CD8-positive, alpha-beta memory T cell (primary cell): ENCODE results near the gene IFNA17. TPM values are rescaled to one million over a fixed set of nuclear protein-coding genes. Genes with fewer than 3 reads are reported as not detected.

Experiments used
- CTCF ChIA-PET: fragments of 350-600 bp; sonication (Branson Sonifier 250); formaldehyde crosslinking; loops from one replicate; lab custom pipeline; 2021; ENCODE audit warnings: antibody characterized with exemption; lab: Charles Lee
- POLR2A ChIA-PET: fragments of 350-600 bp; sonication (Branson Sonifier 250); formaldehyde crosslinking; loops from one replicate; lab custom pipeline; 2021; ENCODE audit warnings: antibody characterized with exemption; lab: Charles Lee
- DNase-seq, 5 donors: peaks; one replicate each; pipeline versions ENCODE4 v3.0.0 to v3.0.0-alpha.2; 2020 to 2022; ENCODE audit warnings: mixed read lengths in 1 of 5
- H3K27ac ChIP-seq: one replicate; pipeline ENCODE4 v1.7.0; 2013; ENCODE audit warnings: low read depth, mild to moderate bottlenecking, low read length, moderate library complexity
- H3K27me3 ChIP-seq: 2 replicates; pipeline ENCODE4 v1.7.0; 2013; ENCODE audit warnings: low read length, mild to moderate bottlenecking; ENCODE audit not compliant: insufficient read depth, poor library complexity, severe bottlenecking
- H3K36me3 ChIP-seq: 2 replicates; pipeline ENCODE4 v1.7.0; 2013; ENCODE audit warnings: mild to moderate bottlenecking, low read length, moderate library complexity; ENCODE audit not compliant: insufficient read depth
- H3K4me1 ChIP-seq: 2 replicates; pipeline ENCODE4 v1.7.0; 2013; ENCODE audit warnings: mild to moderate bottlenecking, low read length, moderate library complexity; ENCODE audit not compliant: insufficient read depth
- H3K4me3 ChIP-seq: 2 replicates; pipeline ENCODE4 v1.7.0; 2013; ENCODE audit warnings: mild to moderate bottlenecking, low read length
- H3K9me3 ChIP-seq: 2 replicates; pipeline ENCODE4 v1.7.0; 2013; ENCODE audit warnings: mild to moderate bottlenecking, low read length
- H3K27ac Mint-ChIP-seq, 8 donors: one replicate each; pipeline ENCODE4 v1.8.0; 2020 to 2021; ENCODE audit warnings: mixed read lengths in 8 of 8, mild to moderate bottlenecking in 6 of 8, inconsistent platforms in 3 of 8, moderate library complexity in 3 of 8
- H3K27me3 Mint-ChIP-seq, 2 donors: one replicate each; pipeline ENCODE4 v1.8.0; 2020 to 2021; ENCODE audit warnings: mixed read lengths in 2 of 2, mild to moderate bottlenecking in 1 of 2, moderate library complexity in 1 of 2
- H3K36me3 Mint-ChIP-seq, 3 donors: one replicate each; pipeline ENCODE4 v1.8.0; 2020 to 2021; ENCODE audit warnings: mixed read lengths in 3 of 3, inconsistent platforms in 1 of 3, mild to moderate bottlenecking in 1 of 3
- H3K4me1 Mint-ChIP-seq, 3 donors: one replicate each; pipeline ENCODE4 v1.8.0; 2020 to 2021; ENCODE audit warnings: mixed read lengths in 3 of 3, inconsistent platforms in 1 of 3, mild to moderate bottlenecking in 1 of 3
- H3K4me3 Mint-ChIP-seq, 7 donors: one replicate each; pipeline ENCODE4 v1.8.0; 2020 to 2021; ENCODE audit warnings: mixed read lengths in 7 of 7, mild to moderate bottlenecking in 6 of 7, moderate library complexity in 4 of 7, inconsistent platforms in 2 of 7
- H3K9me3 Mint-ChIP-seq, 5 donors: one replicate each; pipeline ENCODE4 v1.8.0; 2020 to 2022; ENCODE audit warnings: mixed read lengths in 5 of 5, mild to moderate bottlenecking in 3 of 5, moderate library complexity in 2 of 5, inconsistent platforms in 1 of 5
- polyA plus RNA-seq: library from polyadenylated mRNA; unstranded; fragments of 300-500 nt; fragmentation: Illumina TruSeq; gene quantifications from one replicate; pipeline ENCODE4 v1.2.3, GENCODE V29; 2021
- total RNA-seq, 2 experiments: library from RNA; stranded (reverse); gene quantifications; one replicate each; pipeline ENCODE4 v1.2.3, GENCODE V29; 2021

The IFNA17 gene
- not detected for total RNA-seq
- polyA plus RNA-seq = not detected

DNA sequence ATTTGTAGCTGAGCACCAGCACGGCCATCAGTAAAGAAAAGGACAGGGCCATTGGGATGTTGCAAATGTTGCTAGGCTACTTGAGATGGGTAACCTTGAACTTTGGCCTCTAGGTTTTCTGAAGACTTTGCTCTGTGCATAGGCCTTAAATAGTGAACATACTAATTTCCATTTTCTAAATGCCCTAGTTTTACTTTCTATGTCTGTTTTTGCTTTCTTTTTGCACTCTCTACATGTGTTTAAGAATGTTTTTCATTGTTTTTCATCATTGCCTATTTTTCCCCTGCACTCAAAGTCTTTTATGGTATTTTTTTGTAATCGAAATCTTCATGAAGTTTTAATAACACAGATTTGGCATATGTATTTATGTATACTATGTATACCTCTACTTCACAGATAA, at the start of gene IFNA17:
Gene IFNA17, minus strand, starts transcription at position 101 of the 400 bp plus-strand sequence. Its CDS starts 49 bp downstream, at position 52.
- Histone ChIP-seq H3K9me3 (no peaks in the 10 kb centered on the region), H3K36me3 (no peaks in the 10 kb centered on the region), H3K27me3 (no peaks in the 10 kb centered on the region), H3K27ac (no peak within 1 kb of the TSS), H3K4me1 (no peaks in the 10 kb centered on the region), H3K4me3 (no peak within 1 kb of the TSS)
- H3K27me3 Mint-ChIP-seq = peaks cover 6 to 17% of the 10 kb centered on the region in 2 donors
- ChIA-PET POLR2A (no interaction called here), CTCF (no interaction called here)
- no peaks in the 10 kb centered on the region for H3K4me1 Mint-ChIP-seq
- H3K27ac Mint-ChIP-seq = peak within 1 kb of the TSS in 1 of 8 donors; percentile 40
- no peaks in the 10 kb centered on the region for H3K9me3 Mint-ChIP-seq
- no peaks in the 10 kb centered on the region for H3K36me3 Mint-ChIP-seq
- DNase-seq = no peak
- no peak within 1 kb of the TSS for H3K4me3 Mint-ChIP-seq

DNA sequence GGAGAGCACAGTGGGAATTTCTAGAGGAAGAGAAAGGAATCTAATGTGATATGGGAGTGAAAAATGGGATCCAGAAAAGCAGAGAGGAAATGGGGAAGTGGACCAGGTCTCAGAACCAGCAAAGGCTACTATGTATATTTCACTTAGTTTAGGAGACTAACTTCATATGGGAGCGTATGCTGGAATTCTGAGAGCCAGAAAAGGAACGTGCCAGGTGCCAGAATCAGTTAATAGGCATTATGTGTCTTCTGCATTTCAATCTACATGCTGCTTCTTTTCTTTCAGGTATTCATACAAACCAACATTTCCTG, 40.3 kb upstream of the IFNA17 start:
- Histone ChIP-seq H3K27me3 (no peaks in the 10 kb centered on the region), H3K27ac (no peak overlapping the region), H3K9me3 (no peaks in the 10 kb centered on the region), H3K4me3 (no peak overlapping the region), H3K4me1 (no peaks in the 10 kb centered on the region), H3K36me3 (no peaks in the 10 kb centered on the region)
- ChIA-PET POLR2A (no interaction called here), CTCF (no interaction called here)
- Mint-ChIP-seq H3K9me3 (peaks cover 0 to 12% (median 3%) of the 10 kb centered on the region in 5 donors), H3K4me1 (peaks cover 0 to 4% (median 3%) of the 10 kb centered on the region in 3 donors), H3K27me3 (peaks cover 19 to 37% of the 10 kb centered on the region in 2 donors), H3K27ac (no peak overlapping the region), H3K36me3 (no peaks in the 10 kb centered on the region), H3K4me3 (no peak overlapping the region)
- DNase-seq = no peak

DNA sequence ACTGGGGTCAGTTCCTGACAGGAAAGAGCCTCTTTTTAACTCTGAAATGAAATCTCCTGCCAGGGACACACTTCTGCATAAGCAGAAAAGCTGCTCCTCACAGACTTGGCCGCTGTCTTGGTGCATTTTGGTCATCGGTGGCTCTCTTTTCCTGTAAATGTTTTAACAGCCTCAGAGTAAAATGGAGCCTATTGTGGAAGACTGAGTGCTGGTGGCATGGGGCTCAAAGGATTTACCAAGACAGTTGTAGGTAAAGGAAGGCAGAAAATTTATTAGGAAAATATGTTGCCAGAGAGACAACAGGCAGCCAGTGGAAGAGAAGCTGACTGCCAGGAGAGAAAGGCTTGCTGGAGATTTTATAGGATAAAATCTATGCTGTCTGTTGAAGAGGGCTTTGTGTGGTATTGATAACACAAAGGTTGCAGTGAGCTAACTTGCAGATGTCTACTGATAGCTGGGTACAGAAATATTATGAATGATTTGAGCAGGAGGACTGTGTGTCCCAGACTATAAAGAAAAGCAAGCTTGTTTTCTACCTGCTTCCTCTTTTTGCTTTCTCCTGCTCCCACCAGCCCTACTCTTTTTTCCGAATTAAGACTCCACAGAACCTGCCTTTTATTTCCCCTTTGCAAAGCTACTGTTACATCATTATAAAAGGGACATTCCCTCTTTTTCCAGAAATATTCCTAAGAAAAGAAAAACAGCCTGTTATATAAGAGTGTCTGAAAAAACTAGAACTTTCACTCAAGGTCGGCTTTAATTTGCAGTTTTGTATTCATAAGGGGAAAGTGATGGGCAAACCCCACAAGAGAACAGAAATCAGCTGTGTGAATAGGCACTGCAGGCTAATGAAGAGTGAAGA, 39.7 kb upstream of the IFNA17 start:
- peaks cover 0 to 8% (median 3%) of the 10 kb centered on the region in 5 donors for H3K9me3 Mint-ChIP-seq
- peaks cover 0 to 4% (median 3%) of the 10 kb centered on the region in 3 donors for H3K4me1 Mint-ChIP-seq
- no peak for DNase-seq
- H3K4me3 ChIP-seq = no peak overlapping the region
- peaks cover 20 to 31% of the 10 kb centered on the region in 2 donors for H3K27me3 Mint-ChIP-seq
- H3K27me3 ChIP-seq = no peaks in the 10 kb centered on the region
- no peak overlapping the region for H3K4me3 Mint-ChIP-seq
- H3K36me3 Mint-ChIP-seq = no peaks in the 10 kb centered on the region
- H3K9me3 ChIP-seq = no peaks in the 10 kb centered on the region
- H3K27ac ChIP-seq = no peak overlapping the region
- peak overlapping the region in 2 of 8 donors; percentile 13 to 29 for H3K27ac Mint-ChIP-seq
- POLR2A ChIA-PET = no interaction called here
- H3K4me1 ChIP-seq = no peaks in the 10 kb centered on the region
- CTCF ChIA-PET = no interaction called here
- no peaks in the 10 kb centered on the region for H3K36me3 ChIP-seq

DNA sequence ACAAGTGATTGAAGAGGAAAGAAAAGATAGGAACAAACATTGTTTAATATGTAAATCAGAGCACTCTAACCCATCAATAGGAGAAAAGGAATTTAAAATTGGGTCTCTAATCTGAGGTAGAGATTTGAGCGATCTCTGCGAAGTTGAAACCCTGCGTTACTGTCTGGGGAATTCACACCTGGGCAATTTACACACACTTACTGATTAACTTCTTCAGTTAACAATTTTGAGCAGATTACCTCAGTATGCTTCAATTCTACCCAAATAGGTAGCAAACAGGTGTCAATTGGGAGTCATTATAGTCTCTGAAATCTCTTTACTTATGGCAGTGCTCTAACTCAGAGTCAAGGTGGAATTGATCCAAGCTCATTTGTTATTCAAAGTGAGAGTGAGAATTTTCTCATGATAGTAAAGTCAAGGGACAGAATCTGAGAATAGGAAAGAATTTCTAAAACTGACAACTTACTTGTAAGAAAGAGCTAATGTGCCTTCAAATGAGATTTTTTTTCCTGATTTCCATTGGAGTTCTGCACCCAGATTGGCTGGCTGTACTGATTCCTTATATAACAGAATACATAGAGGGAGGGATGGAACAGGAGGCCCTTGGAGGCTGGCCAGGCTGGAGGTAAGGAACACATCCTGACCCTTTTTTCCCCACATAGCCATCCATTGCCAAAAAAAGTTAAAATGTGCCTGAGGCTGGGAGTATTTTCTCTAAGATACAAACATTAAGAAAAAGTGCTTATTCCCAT, 38.9 kb upstream of the IFNA17 start:
- Histone ChIP-seq H3K4me1 (no peaks in the 10 kb centered on the region), H3K9me3 (no peaks in the 10 kb centered on the region), H3K27ac (no peak overlapping the region), H3K4me3 (no peak overlapping the region), H3K27me3 (no peaks in the 10 kb centered on the region), H3K36me3 (no peaks in the 10 kb centered on the region)
- Mint-ChIP-seq H3K27ac (no peak overlapping the region), H3K27me3 (peaks cover 17 to 26% of the 10 kb centered on the region in 2 donors), H3K36me3 (no peaks in the 10 kb centered on the region), H3K4me3 (no peak overlapping the region), H3K9me3 (peaks cover 0 to 3% (median 2%) of the 10 kb centered on the region in 5 donors), H3K4me1 (peaks cover 0 to 4% (median 3%) of the 10 kb centered on the region in 3 donors)
- CTCF ChIA-PET = no interaction called here
- POLR2A ChIA-PET = no interaction called here
- no peak for DNase-seq

DNA sequence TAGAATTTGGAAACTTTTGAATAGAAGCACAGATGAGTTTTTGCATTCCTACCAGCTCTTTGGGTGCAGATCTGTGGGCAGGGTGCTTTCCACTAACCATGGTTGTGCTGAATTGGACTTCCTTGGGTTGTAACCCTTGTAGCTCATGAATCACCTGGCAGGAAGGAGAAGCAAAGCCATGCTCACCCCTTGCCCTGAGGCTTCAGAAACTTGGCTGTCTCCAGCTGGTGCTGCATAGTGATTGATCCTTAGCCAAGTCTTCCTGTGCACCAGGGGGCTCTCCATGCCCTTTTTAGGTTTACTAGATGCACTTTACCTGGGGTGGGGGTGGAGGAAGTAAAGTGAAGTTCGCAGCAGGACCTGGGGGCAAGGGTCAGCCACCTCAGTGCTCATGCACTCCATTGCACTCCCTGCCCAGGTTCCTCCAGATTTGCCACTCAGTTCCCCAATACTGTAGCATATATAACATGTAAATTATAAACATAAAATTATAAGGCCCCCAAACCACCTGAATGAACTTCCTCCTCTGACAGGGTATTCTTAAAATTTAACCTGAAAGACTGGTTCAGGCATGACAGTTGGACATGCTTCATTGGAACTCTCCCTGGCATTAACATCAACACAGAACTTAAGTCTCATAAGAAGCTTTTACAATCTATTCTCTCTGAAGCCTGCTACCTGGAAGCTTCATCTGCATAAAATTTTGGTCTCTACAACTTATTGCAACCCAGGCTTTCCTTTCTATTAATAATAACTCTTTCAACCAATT, 37.6 kb upstream of the IFNA17 start:
- no peaks in the 10 kb centered on the region for H3K36me3 ChIP-seq
- ChIA-PET POLR2A (no interaction called here), CTCF (no interaction called here)
- H3K27ac ChIP-seq = no peak overlapping the region
- H3K27me3 Mint-ChIP-seq = peaks cover 9 to 14% of the 10 kb centered on the region in 2 donors
- H3K9me3 ChIP-seq = no peaks in the 10 kb centered on the region
- no peaks in the 10 kb centered on the region for H3K27me3 ChIP-seq
- no peak overlapping the region for H3K4me3 ChIP-seq
- H3K27ac Mint-ChIP-seq = peak overlapping the region in 1 of 8 donors; percentile 6
- peaks cover 0 to 2% (median 0%) of the 10 kb centered on the region in 5 donors for H3K9me3 Mint-ChIP-seq
- peaks cover 0 to 4% (median 3%) of the 10 kb centered on the region in 3 donors for H3K4me1 Mint-ChIP-seq
- no peak overlapping the region for H3K4me3 Mint-ChIP-seq
- DNase-seq = no peak
- no peaks in the 10 kb centered on the region for H3K4me1 ChIP-seq
- H3K36me3 Mint-ChIP-seq = no peaks in the 10 kb centered on the region

DNA sequence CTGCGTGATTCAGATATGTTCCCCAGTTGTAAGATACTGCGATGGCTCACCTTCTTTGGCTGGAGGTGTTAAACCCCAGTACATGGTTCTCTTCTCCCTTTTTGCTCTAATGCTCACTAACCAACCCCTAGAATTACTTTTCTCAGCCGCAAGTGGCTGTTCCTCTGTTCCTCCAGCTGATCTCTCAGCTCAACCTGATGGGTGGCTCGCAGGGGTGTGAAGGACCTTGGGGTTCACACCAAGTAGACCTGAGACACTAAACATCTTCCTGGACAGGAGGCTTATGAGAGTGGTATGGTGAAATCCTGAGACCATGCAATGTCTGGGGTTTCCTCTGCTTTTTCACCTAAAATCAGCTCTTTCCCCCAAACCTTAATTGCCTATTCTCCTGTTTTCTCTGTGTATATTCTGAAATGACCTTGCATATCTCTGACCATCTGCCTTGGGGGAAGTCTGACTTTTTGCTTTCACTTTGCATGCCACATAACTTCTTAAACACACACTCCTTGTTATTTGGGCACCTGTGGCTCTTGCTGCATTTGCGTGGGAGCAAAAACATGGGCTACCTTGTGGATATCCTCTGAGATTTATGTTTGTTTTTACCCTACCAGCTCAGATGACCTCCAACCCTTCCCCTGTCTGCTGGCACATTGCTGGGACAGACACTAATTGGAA, 27.7 kb upstream of the IFNA17 start:
- no peak overlapping the region for H3K4me3 ChIP-seq
- H3K4me1 Mint-ChIP-seq = peaks cover 6 to 7% (median 7%) of the 10 kb centered on the region in 3 donors
- H3K27ac ChIP-seq = no peak overlapping the region
- no peak overlapping the region for H3K27ac Mint-ChIP-seq
- ChIA-PET CTCF (no interaction called here), POLR2A (no interaction called here)
- no peaks in the 10 kb centered on the region for H3K9me3 ChIP-seq
- no peaks in the 10 kb centered on the region for H3K9me3 Mint-ChIP-seq
- H3K27me3 ChIP-seq = no peaks in the 10 kb centered on the region
- no peaks in the 10 kb centered on the region for H3K36me3 ChIP-seq
- H3K27me3 Mint-ChIP-seq = peaks cover 11 to 36% of the 10 kb centered on the region in 2 donors
- no peak for DNase-seq
- no peak overlapping the region for H3K4me3 Mint-ChIP-seq
- no peaks in the 10 kb centered on the region for H3K36me3 Mint-ChIP-seq
- peaks cover 4% of the 10 kb centered on the region for H3K4me1 ChIP-seq

DNA sequence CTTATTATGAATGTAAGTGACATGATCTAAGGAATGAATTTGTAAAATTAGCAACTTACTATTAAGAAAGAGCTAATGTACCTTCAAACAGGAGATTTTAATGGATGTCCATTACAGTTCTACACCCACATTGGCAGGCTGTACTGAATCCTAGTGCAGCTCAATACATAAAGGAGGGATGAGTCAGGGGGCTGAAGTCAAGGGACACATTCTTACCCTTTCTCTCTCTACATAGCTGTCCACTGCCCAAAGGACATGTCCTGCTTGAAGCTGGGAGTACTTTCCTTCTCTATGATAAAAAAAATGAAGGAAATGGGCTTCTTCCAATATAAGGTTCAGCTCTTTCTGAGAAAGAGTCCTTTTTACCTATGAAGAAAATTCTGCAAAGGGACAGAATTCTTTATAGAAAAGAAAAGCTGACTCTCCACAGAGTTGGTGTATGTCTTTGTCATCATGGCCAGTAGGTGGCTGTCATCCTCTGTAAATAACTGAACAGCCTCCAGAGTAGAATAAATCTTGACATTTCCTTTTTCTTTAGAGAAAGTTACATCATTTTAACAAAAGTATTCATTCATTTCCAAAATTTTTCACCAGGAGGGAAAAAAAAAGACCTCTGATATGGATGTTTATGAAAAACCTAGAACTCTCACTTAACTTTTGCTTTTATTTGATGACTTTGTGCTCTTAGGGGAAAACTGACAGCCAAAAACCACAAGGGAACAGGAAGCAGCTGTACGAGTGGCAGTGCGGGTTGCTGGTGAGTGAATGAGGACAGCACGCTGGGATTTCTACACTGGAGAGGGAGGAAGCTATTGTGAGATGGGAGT, 24.9 kb upstream of the IFNA17 start:
- Histone ChIP-seq H3K27me3 (no peaks in the 10 kb centered on the region), H3K36me3 (no peaks in the 10 kb centered on the region), H3K9me3 (no peaks in the 10 kb centered on the region), H3K4me1 (peaks cover 4% of the 10 kb centered on the region), H3K27ac (no peak overlapping the region), H3K4me3 (no peak overlapping the region)
- peaks cover 8 to 45% of the 10 kb centered on the region in 2 donors for H3K27me3 Mint-ChIP-seq
- POLR2A ChIA-PET = interaction anchor here (0.9 kb wide), 1 partner anchor 43 kb away, joined by 4 read pairs; no protein-coding TSS in a partner anchor
- H3K36me3 Mint-ChIP-seq = no peaks in the 10 kb centered on the region
- H3K27ac Mint-ChIP-seq = no peak overlapping the region
- no peaks in the 10 kb centered on the region for H3K9me3 Mint-ChIP-seq
- DNase-seq = peak in 2 of 5 donors; percentile 7 to 8
- CTCF ChIA-PET = interaction anchor here (1.1 to 2.2 kb wide), 5 partner anchors 16 to 142 kb away, joined by 3 to 10 read pairs (median 4); no protein-coding TSS in a partner anchor
- H3K4me1 Mint-ChIP-seq = peaks cover 6 to 7% (median 7%) of the 10 kb centered on the region in 3 donors
- H3K4me3 Mint-ChIP-seq = peak overlapping the region in 2 of 7 donors; percentile 2 to 37
